Neural progenitor cell (in vitro differentiated cells): ENCODE results near the gene NPEPL1. TPM values are rescaled to one million over a fixed set of nuclear protein-coding genes. Genes with fewer than 3 reads are reported as not detected.

Experiments used
- DNase-seq: peaks from one replicate; pipeline ENCODE4 v3.0.0-alpha.2; 2016; ENCODE audit warnings: low spot score
- H2AFZ ChIP-seq: fragments of 200-600 bp; sonication (generic); replicated peaks from 2 replicates; pipeline ENCODE4 v1.6.1; 2016; ENCODE audit warnings: antibody characterized with exemption
- H3F3A ChIP-seq: fragments of 200-600 bp; sonication (generic); 2 replicates; pipeline ENCODE4 v1.6.1; 2016; ENCODE audit warnings: antibody characterized with exemption, low read depth
- H3K27ac ChIP-seq: fragments of 200-600 bp; sonication (generic); 2 replicates; pipeline ENCODE4 v1.5.1; 2016; ENCODE audit warnings: mild to moderate bottlenecking
- H3K27me3 ChIP-seq: fragments of 200-600 bp; sonication (generic); 2 replicates; pipeline ENCODE4 v1.6.1; 2016; ENCODE audit warnings: mild to moderate bottlenecking, moderate library complexity
- H3K36me3 ChIP-seq: fragments of 200-600 bp; sonication (generic); 2 replicates; pipeline ENCODE4 v1.5.1; 2016
- H3K4me1 ChIP-seq: fragments of 200-600 bp; sonication (generic); 2 replicates; pipeline ENCODE4 v1.6.1; 2016; ENCODE audit warnings: mixed run types
- H3K4me2 ChIP-seq: fragments of 200-600 bp; sonication (generic); 2 replicates; pipeline ENCODE4 v1.6.1; 2016
- H3K4me3 ChIP-seq: fragments of 200-600 bp; sonication (generic); 2 replicates; pipeline ENCODE4 v1.5.1; 2016
- H3K79me2 ChIP-seq: fragments of 200-600 bp; sonication (generic); 2 replicates; pipeline ENCODE4 v1.6.1; 2016; ENCODE audit warnings: low read depth
- H3K9ac ChIP-seq: fragments of 200-600 bp; sonication (generic); 2 replicates; pipeline ENCODE4 v1.6.1; 2016
- H3K9me3 ChIP-seq: fragments of 200-600 bp; sonication (generic); 2 replicates; pipeline ENCODE4 v1.5.1; 2016; ENCODE audit warnings: low read depth
- H4K20me1 ChIP-seq: fragments of 200-600 bp; sonication (generic); 2 replicates; pipeline ENCODE4 v1.6.1; 2016; ENCODE audit warnings: low read depth
- H3K27ac Mint-ChIP-seq: 3 replicates; pipeline ENCODE4 v1.8.0; 2021; ENCODE audit warnings: mixed read lengths
- H3K27me3 Mint-ChIP-seq: 2 replicates; pipeline ENCODE4 v1.8.0; 2022; ENCODE audit warnings: low read depth, mild to moderate bottlenecking, inconsistent platforms, moderate library complexity, mixed read lengths; ENCODE audit not compliant: insufficient read depth
- H3K36me3 Mint-ChIP-seq: 3 replicates; pipeline ENCODE4 v1.8.0; 2021; ENCODE audit warnings: mixed read lengths
- H3K4me1 Mint-ChIP-seq: 3 replicates; pipeline ENCODE4 v1.8.0; 2021; ENCODE audit warnings: mixed read lengths
- H3K4me3 Mint-ChIP-seq: 3 replicates; pipeline ENCODE4 v1.8.0; 2021; ENCODE audit warnings: mild to moderate bottlenecking, moderate library complexity, mixed read lengths
- H3K9me3 Mint-ChIP-seq: 3 replicates; pipeline ENCODE4 v1.8.0; 2020; ENCODE audit warnings: mixed read lengths
- EZH2 ChIP-seq: fragments of 200-600 bp; sonication (generic); IDR thresholded peaks from 2 replicates; pipeline ENCODE4 v1.6.1; 2017; ENCODE audit warnings: antibody characterized with exemption, mild to moderate bottlenecking, moderate library complexity
- EZH2phosphoT487 ChIP-seq: fragments of 200-600 bp; sonication (generic); IDR thresholded peaks from 2 replicates; pipeline ENCODE4 v1.6.1; 2017; ENCODE audit warnings: antibody characterized with exemption
- total RNA-seq: library from RNA; depleted of rRNA; stranded (reverse); fragments of >200 nt; gene quantifications from 2 replicates; pipeline ENCODE4 v1.2.3, GENCODE V29; 2015; ENCODE audit warnings: low replicate concordance
- TF ChIP-seq, protein P1 (sequence below): fragments of 200-600 bp; sonication (generic); IDR thresholded peaks from 2 replicates; pipeline ENCODE4 v1.5.1; 2017; ENCODE audit warnings: antibody characterized with exemption, mild to moderate bottlenecking

NPEPL1 gene
- total RNA-seq, 1 donor from 2014 or later, result 10.9 TPM

DNA sequence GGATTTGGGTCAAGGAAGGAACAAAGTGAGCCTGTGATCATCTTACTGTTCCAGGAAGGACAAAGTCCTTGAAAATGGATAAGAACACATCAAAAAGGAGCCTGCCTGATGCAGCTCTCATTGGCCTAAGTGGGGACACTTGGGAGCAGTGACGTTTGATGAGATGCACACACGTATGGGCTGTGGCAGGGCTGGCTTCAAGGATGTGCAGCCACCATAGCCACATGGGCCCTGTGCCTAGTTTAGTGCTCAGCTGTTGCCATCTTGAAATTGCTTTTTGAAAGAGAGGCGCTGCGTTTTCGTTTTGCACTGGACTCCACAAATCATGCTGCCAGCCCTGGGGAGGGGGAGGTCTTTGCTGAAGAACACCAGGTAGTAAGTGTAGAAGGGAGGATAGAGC is 6.6 kb upstream of the NPEPL1 start:
- Mint-ChIP-seq H3K27ac (no peak overlapping the region), H3K36me3 (peaks cover 2% of the 10 kb centered on the region), H3K9me3 (no peaks in the 10 kb centered on the region), H3K4me3 (no peak overlapping the region), H3K27me3 (peaks cover 1% of the 10 kb centered on the region), H3K4me1 (peaks cover 7% of the 10 kb centered on the region)
- Histone ChIP-seq H2AFZ (no peak overlapping the region), H3K79me2 (no peaks in the 10 kb centered on the region), H3F3A (peaks cover 5% of the 10 kb centered on the region), H3K4me1 (no peaks in the 10 kb centered on the region), H3K4me2 (no peak overlapping the region), H3K27me3 (no peaks in the 10 kb centered on the region), H3K9me3 (no peaks in the 10 kb centered on the region), H3K9ac (no peak overlapping the region), H3K4me3 (no peak overlapping the region), H3K27ac (no peak overlapping the region), H4K20me1 (no peaks in the 10 kb centered on the region), H3K36me3 (no peaks in the 10 kb centered on the region)
- no peak for DNase-seq
- TF ChIP-seq, protein P1, sequence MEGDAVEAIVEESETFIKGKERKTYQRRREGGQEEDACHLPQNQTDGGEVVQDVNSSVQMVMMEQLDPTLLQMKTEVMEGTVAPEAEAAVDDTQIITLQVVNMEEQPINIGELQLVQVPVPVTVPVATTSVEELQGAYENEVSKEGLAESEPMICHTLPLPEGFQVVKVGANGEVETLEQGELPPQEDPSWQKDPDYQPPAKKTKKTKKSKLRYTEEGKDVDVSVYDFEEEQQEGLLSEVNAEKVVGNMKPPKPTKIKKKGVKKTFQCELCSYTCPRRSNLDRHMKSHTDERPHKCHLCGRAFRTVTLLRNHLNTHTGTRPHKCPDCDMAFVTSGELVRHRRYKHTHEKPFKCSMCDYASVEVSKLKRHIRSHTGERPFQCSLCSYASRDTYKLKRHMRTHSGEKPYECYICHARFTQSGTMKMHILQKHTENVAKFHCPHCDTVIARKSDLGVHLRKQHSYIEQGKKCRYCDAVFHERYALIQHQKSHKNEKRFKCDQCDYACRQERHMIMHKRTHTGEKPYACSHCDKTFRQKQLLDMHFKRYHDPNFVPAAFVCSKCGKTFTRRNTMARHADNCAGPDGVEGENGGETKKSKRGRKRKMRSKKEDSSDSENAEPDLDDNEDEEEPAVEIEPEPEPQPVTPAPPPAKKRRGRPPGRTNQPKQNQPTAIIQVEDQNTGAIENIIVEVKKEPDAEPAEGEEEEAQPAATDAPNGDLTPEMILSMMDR, result no peak
- no peak for TF ChIP-seq EZH2phosphoT487
- no peak for TF ChIP-seq EZH2

DNA sequence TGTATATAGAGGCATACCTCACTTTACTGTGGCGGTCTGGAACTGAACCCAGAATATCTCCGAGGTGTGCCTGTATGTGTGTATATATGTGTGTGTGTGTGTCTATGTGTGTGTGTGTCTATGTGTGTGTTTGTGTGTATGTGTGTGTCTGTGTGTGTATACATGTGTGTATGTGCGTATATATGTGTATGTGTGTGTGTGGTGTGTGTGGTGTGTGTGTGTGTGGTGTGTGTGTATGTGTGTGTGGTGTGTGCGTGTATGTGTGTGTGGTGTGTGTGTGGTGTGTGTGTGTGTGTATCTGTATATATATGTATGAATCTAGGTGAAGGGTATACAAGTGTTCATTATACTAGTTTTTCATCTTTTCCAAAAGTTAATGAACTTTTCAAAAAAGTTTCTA is 4.2 kb upstream of the NPEPL1 start:
- Histone ChIP-seq H3K9me3 (no peaks in the 10 kb centered on the region), H3K4me1 (peaks cover 3% of the 10 kb centered on the region), H3K79me2 (no peaks in the 10 kb centered on the region), H3F3A (peaks cover 18% of the 10 kb centered on the region), H3K27me3 (no peaks in the 10 kb centered on the region), H3K9ac (no peak overlapping the region), H3K4me3 (no peak overlapping the region), H2AFZ (no peak overlapping the region), H3K36me3 (no peaks in the 10 kb centered on the region), H4K20me1 (no peaks in the 10 kb centered on the region), H3K4me2 (no peak overlapping the region), H3K27ac (no peak overlapping the region)
- Mint-ChIP-seq H3K4me1 (peaks cover 8% of the 10 kb centered on the region), H3K27me3 (peaks cover 5% of the 10 kb centered on the region), H3K4me3 (no peak overlapping the region), H3K36me3 (no peaks in the 10 kb centered on the region), H3K27ac (peak overlapping the region; percentile 46), H3K9me3 (no peaks in the 10 kb centered on the region)
- TF ChIP-seq, protein P1, result no peak
- no peak for TF ChIP-seq EZH2
- no peak for DNase-seq

DNA sequence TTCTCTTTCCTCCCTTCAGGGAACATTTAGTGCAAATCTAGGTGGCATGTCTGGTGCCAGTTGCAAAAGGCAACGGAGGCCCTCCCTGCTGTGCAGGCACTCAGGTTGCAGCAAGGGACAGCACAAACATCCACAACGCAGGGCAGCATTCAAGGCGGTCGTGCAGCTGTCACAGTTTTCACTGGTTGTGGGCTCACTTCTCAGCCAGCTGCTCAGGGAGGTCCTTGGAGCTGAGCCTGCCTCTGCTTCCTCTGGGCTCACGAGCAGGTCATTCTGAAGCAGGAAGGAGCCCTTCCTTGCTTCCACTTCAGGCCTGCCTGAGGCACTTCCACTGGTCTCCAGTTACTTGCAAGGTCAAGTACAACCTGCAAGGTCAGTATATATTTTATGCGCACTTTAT is 3.8 kb upstream of the NPEPL1 start:
- Histone ChIP-seq H3K4me3 (no peak overlapping the region), H3F3A (peaks cover 18% of the 10 kb centered on the region), H3K27ac (no peak overlapping the region), H3K9me3 (no peaks in the 10 kb centered on the region), H4K20me1 (no peaks in the 10 kb centered on the region), H3K79me2 (no peaks in the 10 kb centered on the region), H3K36me3 (no peaks in the 10 kb centered on the region), H3K9ac (no peak overlapping the region), H3K4me2 (no peak overlapping the region), H3K4me1 (peaks cover 6% of the 10 kb centered on the region), H2AFZ (no peak overlapping the region), H3K27me3 (no peaks in the 10 kb centered on the region)
- Mint-ChIP-seq H3K9me3 (no peaks in the 10 kb centered on the region), H3K4me1 (peaks cover 10% of the 10 kb centered on the region), H3K36me3 (no peaks in the 10 kb centered on the region), H3K4me3 (no peak overlapping the region), H3K27ac (no peak overlapping the region), H3K27me3 (peaks cover 5% of the 10 kb centered on the region)
- no peak for DNase-seq
- TF ChIP-seq EZH2phosphoT487 (no peak), EZH2 (no peak)
- TF ChIP-seq, protein P1, result no peak
